Pons (tissue), 1 donor: ENCODE results near the gene MSANTD2.

Source experiments
- DNase-seq: peaks from one replicate; pipeline ENCODE4 v3.0.0-alpha.2; 2016; ENCODE audit warnings: low spot score

The MSANTD2 gene

GRCh38 chr11:124753205-124753604, 47.0 kb downstream of the MSANTD2 start:
- DNase-seq, result no peak

- DNase-seq, result no peak
These were observed 47.6 kb downstream of the MSANTD2 start for GRCh38 chr11:124752471-124753102.

- no peak for DNase-seq
These were observed 48.3 kb downstream of the MSANTD2 start, which contains the start of gene VSIG2 for GRCh38 chr11:124751741-124752470. TSS of gene VSIG2 (minus strand) at chr11:124752255. CDS start at chr11:124752137, 118 bp downstream.

- DNase-seq, result no peak
These were observed 48.8 kb downstream of the MSANTD2 start for GRCh38 chr11:124751391-124751740.

GRCh38 chr11:124749912-124750311, 50.3 kb downstream of the MSANTD2 start:
- no peak for DNase-seq

GRCh38 chr11:124748481-124749343, 51.5 kb downstream of the MSANTD2 start:
- DNase-seq, result no peak

GRCh38 chr11:124748100-124748418, 52.1 kb downstream of the MSANTD2 start:
- DNase-seq, result no peak

- no peak for DNase-seq
These were observed 52.7 kb downstream of the MSANTD2 start for GRCh38 chr11:124747406-124748099.

- no peak for DNase-seq
These were observed 53.5 kb downstream of the MSANTD2 start for GRCh38 chr11:124746621-124747243.

- DNase-seq, result no peak
These were observed 54.2 kb downstream of the MSANTD2 start for GRCh38 chr11:124745835-124746620.

GRCh38 chr11:124745270-124745834, 54.9 kb downstream of the MSANTD2 start:
- no peak for DNase-seq

GRCh38 chr11:124743050-124743449, 57.2 kb downstream of the MSANTD2 start:
- no peak for DNase-seq

- no peak for DNase-seq
These were observed 57.7 kb downstream of the MSANTD2 start for GRCh38 chr11:124742555-124742954.

GRCh38 chr11:124740277-124740882, 59.8 kb downstream of the MSANTD2 start:
- no peak for DNase-seq

- peak; percentile 44 for DNase-seq
These were observed 60.5 kb downstream of the MSANTD2 start, which contains the start of gene NRGN for GRCh38 chr11:124739479-124740276. TSS of gene NRGN (plus strand) at chr11:124739942. CDS start at chr11:124740085, 143 bp downstream.

GRCh38 chr11:124738713-124739478, 61.3 kb downstream of the MSANTD2 start:
- no peak for DNase-seq

GRCh38 chr11:124737638-124738305, 62.4 kb downstream of the MSANTD2 start:
- no peak for DNase-seq

GRCh38 chr11:124736736-124737135, 63.5 kb downstream of the MSANTD2 start:
- DNase-seq, result no peak
